Neural cell (in vitro differentiated cells): ENCODE measurements around the gene SYNPO2.
A peak's percentile ranks its signal among the peaks of the same experiment; 100 is the strongest.

ENCODE experiments used
- CTCF ChIP-seq: fragments of 450-650 bp; IDR thresholded peaks from 2 replicates; pipeline ENCODE4 v1.5.1; 2014; ENCODE audit warnings: antibody characterized with exemption, mild to moderate bottlenecking, moderate library complexity; ENCODE audit not compliant: poor library complexity, severe bottlenecking
- EZH2 ChIP-seq: fragments of 200-600, 300-800 bp; shearing (Covaris generic), sonication (generic); IDR thresholded peaks from 2 replicates; pipeline ENCODE4 v1.6.1; 2014; ENCODE audit warnings: antibody characterized with exemption, low read length, borderline replicate concordance, mild to moderate bottlenecking; ENCODE audit not compliant: insufficient read depth, poor library complexity, severe bottlenecking
- POLR2AphosphoS5 ChIP-seq: IDR thresholded peaks from 2 replicates; pipeline ENCODE4 v1.6.1; 2012
- REST ChIP-seq: IDR thresholded peaks from 2 replicates; pipeline ENCODE4 v1.6.1; 2012; ENCODE audit warnings: borderline replicate concordance
- SMC3 ChIP-seq: fragments of 450-650 bp; conservative IDR thresholded peaks from 2 replicates; pipeline ENCODE4 v1.6.1; 2014; ENCODE audit warnings: antibody characterized with exemption, mild to moderate bottlenecking, moderate library complexity; ENCODE audit not compliant: poor library complexity
- TAF1 ChIP-seq: IDR thresholded peaks from 2 replicates; pipeline ENCODE4 v1.6.1; 2012; ENCODE audit warnings: low read depth

- TF ChIP-seq REST (no peak), CTCF (no peak), EZH2 (no peak), POLR2AphosphoS5 (peak; percentile 58), TAF1 (no peak), SMC3 (no peak)
These were observed 139.2 kb downstream of the SYNPO2 start for GRCh38 chr4:119027811-119028210.
